HG02759 (cell line): ENCODE data around the gene OR6K3.
"Not testable (repeated sequence)": the region's sequence is repeated elsewhere in the genome, so short reads cannot be mapped to it uniquely, and the experiment has no call there.

Experiments used
- ATAC-seq: cut with Tn5 transposase; IDR thresholded peaks from one replicate; pipeline ENCODE4 v1.9.1; 2021; ENCODE audit warnings: mild to moderate bottlenecking, moderate library complexity; ENCODE audit not compliant: unreplicated experiment

Gene OR6K3, protein sequence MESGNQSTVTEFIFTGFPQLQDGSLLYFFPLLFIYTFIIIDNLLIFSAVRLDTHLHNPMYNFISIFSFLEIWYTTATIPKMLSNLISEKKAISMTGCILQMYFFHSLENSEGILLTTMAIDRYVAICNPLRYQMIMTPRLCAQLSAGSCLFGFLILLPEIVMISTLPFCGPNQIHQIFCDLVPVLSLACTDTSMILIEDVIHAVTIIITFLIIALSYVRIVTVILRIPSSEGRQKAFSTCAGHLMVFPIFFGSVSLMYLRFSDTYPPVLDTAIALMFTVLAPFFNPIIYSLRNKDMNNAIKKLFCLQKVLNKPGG

DNA sequence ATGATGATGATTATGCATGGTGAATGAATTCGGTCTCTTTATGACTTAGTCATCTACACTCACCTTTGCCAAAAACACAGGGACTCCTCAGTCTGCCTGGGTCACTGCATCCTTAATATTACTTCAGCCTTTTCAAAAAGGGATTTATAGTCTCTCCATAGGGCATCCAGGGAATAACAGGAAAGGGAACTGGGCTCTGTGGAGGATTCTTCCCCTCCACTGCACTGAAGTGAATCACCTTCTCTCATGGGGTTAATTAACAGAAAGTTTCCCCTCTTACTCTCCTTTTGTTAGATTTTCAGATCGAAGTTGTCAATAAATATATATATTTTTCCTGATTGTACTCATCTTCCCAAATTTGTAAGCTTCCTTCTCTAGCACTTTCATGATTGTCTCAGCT is at the start of gene OR6K3:
OR6K3 (minus strand) TSS at position 101 of the 400 bp plus-strand sequence. CDS start 2,605 bp downstream, outside the sequence.
- ATAC-seq, result no peak

DNA sequence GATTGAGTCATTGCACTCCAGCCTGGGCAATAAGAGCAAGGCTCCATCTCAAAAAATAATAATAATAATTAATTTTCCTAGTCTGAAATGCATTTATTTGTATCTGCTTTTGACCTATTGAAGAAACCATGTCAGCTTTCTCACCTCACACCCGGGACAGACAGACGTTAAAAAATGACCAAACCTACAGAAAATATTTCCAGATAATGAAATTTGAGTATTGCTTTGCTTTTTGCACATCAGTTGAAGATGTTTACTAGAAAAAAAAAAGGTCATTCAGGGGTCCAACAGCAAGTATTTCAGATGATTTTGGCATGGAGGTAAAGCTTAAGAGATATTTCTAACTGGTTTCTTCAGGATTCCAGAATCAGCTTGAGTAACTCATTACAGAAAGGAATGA is 33.9 kb upstream of the OR6K3 start, which contains the start of gene OR6K6:
OR6K6 (plus strand) TSS at position 301 of the 400 bp plus-strand sequence. CDS start 168 bp downstream, outside the sequence.
- ATAC-seq, result no peak

DNA sequence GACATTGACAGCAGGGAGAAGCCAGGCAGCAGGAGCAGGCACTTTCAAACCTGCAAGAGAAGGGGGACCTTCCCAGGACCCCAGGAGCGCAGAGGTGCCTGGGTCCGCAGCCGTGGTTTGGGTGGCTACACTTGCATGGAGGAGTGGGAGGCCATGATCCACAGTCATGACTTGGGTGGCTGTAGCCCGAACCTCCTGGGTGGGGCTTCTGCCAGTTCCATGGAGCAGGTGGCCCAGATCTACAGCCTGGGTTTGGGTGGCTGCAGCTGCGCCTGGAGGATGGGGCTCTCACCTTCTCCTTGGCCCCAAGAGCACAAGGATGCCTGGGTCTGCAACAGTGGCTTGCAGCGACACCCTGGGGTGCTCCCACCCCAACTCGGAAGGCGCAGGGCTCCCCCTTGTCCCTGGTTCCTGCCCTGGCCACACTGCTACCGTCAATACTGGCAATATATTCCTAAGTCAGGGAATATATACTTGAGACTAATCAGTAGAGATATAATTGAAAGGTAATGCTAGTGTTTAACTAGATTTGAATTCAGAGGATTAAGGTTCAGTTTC is 31.7 kb upstream of the OR6K3 start:
- ATAC-seq, result no peak

DNA sequence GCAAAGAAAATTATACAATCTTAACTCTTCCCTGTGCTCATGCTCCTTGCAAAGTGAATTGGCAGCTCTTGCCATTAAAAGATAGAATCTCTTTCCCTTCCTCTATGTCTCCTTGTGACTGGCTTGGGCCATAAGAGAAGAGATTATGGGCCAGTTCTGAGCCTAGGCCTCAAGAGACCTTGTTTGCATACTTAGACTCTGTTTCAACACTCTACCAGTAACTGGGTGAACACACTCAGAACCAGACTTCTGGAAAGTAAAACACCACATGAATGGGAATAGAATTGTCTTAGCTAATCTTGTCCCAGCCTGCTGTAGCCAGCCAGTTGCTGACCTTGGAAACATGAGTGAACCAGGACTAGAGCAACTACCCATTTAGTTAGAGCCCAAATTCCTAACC is 15.3 kb upstream of the OR6K3 start:
- no peak for ATAC-seq

DNA sequence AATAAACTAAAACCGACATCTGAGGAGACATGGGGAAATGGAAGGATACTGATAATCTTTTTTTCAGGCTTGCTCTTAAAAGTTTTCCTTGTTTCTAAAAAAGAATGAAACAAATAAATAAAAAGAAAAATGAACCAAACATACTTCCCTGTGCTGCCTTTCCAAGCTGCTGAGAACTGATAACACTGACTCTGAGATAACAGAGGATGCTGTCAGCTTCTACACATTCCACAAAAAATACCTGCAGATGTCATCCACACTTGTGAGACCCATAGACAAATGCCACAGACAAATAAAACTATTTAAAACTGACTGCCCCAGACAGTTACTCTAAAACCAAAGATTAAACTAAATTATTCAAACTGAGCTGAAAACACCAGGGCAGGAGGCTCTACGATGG is 12.0 kb upstream of the OR6K3 start:
- no peak for ATAC-seq

DNA sequence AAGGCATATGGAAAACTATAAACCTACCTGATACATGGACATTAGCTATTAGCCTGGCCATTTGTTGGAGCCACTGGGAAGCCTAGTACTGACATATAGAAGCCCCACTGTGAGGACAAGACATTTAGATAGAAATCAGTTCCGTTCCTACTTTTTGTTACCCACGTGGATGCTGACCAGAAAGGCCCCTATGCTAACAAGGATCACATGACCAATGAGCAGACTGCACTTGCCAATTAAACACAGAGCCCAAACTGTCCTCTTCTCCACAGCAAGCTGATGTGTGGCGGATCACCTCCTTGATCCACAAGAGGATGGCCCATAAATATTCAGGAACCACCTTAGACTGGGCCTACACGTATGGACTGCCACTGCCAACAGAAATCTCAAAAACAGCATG is 11.2 kb upstream of the OR6K3 start:
- no peak for ATAC-seq

DNA sequence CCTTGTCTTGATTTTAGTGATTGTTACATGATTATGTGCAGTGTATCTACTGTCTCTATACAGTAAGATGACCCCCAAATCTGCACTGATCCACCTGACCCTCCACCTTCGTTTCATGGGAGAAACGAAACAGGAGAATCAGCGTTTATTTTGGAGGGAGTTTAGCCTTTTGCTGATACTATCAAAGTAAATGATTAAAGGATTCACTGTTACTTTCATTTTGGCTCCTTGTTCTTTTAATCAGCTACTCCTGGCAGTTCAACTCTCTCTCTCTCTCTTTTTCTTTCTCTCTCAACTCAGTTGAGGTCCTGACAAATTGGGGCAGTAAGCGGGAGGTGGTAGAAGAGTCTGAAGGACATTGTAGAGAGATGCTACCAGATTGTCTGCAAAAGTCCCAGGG is 9.9 kb upstream of the OR6K3 start:
- ATAC-seq, result no peak

DNA sequence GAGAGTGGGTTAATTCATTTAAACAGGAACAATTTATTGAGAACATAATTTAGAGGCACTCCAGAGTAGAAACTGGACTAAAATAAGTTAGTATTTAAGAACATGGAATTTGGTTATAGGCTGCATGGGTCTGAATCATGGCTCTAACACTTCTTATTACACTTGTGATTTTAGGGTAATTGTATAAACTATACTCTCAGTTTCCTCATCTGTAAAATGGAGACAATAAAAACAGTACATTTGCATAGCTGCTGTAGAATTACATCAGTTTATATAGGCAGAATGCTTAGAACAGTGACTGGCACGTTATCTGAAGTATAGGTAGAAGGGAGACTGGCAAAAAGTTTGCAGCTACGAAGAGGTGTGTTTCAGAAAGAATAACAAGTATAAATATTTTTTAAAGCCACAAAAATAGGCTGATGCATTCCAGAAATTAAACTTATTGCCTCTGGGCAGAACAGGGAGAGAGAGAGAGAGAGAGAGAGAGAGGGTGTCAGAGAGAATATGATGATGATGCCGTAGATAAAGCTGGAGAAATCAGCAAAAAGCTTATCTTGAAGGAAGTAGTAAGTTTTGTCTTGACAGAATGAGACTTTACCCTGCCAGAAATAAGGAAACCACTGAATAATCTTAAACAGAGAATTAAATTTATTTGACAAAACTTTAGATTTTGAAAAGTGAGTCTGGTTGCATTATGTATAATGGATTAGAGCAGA is 8.1 kb upstream of the OR6K3 start:
- ATAC-seq, result no peak

DNA sequence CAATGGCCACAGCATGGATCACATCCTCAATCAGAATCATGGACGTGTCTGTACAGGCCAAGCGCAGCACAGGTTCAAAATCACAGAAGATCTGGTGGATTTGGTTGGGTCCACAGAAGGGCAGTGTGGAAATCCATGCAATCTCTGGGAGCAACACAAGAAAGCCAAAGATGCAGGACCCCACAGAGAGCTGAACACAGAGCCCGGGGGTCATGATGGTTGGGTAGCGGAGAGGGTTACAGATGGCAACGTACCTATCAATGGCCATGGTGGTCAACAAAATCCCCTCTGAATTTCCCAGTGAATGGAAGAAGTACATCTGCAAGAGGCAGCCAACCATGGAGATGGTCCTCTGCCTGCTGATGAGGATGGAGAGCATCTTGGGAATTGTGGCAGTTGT is 3.9 kb upstream of the OR6K3 start:
- ATAC-seq, result no peak

DNA sequence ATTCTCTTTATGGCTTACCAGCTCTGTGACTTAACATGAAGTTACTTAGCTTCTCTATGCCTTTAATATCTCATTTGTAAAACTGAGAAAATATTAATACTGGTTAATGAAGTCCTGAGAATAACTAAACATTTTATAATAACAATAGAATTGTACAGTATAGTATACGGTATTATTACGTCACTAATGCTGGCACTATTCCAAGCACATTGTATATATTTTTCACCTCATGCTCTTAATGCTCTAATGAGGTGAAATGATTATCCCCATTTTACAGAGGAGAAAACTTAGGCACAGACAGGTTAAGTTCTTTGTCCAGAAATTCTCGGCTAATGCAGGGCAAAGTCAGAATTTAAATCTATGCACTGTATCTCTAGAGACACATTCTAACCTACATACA is 856 bp downstream of the OR6K3 start:
- ATAC-seq, result no peak

DNA sequence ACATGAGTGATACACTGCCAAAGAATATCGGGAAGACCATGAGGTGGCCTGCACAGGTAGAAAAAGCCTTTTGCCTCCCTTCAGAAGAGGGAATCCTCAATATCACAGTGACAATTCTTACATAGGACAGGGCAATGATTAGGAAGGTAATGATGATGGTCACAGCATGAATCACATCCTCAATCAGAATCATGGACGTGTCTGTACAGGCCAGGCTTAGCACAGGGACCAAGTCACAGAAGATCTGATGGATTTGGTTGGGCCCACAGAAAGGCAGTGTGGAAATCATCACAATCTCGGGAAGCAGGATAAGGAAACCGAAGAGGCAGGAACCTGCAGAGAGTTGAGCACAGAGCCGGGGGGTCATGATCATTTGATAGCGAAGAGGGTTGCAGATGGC is 3.2 kb downstream of the OR6K3 start:
- no peak for ATAC-seq

DNA sequence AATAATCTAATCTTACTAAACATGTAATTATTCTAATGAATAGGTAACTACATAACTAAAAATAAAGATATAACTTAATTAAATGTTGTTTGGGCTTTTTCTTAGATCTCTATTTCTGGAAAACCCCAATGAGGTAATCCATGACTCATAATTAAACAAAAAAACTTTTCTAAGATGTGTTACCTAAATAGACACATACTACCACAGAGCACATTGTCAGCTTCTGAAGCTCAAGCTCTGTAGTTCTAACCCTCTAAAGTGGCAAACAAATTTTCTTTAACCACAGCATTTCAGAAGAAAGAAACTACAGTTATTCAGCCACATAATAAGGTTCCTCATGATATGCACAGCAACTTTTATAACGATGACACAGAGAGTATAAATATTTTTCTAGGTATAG is 4.2 kb downstream of the OR6K3 start:
- ATAC-seq, result peak; percentile 67

DNA sequence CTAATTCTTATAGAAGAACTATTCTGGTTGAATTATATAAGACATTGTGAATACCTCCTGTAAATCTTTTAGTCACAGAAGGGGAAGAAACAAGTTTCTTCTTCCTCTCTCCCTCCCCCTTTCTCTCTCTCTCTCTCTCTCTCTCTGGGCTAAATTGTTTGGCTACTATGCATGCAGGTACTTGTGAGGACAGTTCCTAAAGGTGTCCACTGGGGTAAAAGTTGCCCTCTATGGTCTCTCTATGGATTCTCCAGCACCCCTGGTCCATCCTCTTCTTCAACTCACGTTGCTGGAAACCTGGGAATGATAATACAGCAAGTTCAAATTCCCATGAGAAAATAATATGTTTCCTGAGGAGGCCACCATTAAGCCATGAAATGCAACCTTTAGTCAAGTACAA is 5.8 kb downstream of the OR6K3 start:
- ATAC-seq, result no peak

DNA sequence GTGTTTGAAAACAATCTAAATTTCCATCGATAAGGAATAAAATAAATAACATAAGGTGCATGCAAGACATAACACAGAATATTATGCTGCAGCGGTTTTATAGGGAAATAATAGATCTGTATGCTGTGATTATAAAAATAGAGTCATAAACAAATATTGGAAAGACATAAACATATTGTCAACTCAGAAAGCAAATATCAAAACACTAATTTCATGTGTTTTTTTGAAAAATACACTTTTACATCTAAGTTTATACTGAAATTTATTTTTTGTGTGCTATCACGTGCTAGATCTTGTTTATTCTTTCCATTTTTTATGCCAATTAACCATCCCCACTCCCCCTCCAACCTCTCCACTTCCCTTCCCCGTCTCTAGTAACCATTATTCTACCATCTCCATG is 9.4 kb downstream of the OR6K3 start:
- ATAC-seq, result no peak

DNA sequence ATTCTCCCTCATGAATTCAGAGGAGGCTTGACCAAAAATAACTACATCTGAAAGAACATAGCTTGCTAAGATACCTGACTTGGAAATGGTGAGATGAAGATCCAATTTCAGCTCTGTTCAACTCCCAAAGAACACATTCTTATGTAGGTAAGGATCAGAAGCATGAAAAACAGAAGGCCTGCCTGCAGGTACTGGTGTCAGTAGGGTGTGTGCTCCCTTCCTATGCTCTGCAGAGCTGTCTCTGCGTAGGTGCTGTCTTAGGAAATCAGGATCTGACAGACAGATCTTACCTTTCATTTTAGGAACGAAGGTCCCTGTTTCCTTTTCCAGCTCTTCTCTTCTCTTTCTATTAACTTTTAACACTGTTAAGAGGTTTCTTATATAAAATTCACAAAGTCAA is 14.4 kb downstream of the OR6K3 start:
- no peak for ATAC-seq

DNA sequence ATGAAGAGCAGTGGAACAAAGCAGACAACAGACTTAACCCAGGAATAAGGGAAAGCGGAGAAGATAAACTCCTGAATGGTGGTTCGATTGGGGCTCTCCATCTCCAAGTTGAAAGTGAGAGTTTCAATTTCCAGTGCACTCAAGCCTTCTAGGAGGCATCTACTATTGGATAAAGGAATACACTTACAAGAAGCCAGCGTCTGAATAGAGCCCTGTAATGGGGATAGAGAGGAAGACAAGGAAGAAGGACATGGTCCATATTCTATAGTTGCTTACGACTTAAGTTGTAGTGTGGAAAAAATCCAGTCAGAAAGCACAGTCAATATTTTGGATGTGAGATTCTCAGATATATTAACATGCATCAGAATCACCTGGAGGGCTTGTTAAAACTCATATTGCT is 20.0 kb downstream of the OR6K3 start, which contains the start of gene OR6K2:
OR6K2 (minus strand) TSS at position 101 of the 400 bp plus-strand sequence; CDS start at position 101, 0 bp downstream.
- no peak for ATAC-seq

DNA sequence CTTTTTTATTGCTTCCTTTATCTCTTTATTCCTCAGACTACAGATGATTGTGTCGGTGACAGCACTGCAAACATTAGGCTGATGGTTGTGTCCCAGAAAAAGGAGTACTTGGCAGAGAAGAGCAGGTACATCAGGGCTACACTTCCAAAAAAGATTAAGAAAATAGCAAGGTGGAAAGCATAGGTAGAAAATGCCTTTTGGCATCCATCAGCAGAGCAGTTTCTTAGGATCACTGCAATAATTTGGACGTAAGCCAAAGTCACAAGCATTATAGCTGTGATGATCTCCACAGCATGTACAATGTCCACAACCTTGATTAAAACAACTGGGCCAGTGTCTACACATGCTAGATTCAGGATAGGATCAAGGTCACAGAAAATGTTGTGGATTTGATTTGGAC is 25.9 kb downstream of the OR6K3 start:
- ATAC-seq, result no peak

DNA sequence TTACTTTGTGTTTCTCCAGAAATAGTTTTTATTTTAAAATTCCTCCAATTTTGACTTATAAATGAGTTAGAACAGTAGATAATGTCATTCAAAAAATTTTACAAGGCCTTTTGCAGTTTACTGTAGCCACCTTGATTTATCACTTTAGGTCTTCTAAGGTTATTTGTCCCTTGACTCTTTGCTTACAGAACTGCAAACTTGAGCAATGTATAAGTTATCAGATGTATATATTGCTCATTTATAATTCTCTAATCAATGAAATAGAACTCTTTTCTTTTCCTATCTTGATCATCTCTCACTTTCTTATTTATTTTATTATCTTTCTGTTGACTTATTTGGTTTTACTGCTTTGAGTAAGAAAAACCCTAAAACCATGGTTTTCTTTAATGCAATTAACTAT is 28.2 kb downstream of the OR6K3 start:
- ATAC-seq, result no peak

DNA sequence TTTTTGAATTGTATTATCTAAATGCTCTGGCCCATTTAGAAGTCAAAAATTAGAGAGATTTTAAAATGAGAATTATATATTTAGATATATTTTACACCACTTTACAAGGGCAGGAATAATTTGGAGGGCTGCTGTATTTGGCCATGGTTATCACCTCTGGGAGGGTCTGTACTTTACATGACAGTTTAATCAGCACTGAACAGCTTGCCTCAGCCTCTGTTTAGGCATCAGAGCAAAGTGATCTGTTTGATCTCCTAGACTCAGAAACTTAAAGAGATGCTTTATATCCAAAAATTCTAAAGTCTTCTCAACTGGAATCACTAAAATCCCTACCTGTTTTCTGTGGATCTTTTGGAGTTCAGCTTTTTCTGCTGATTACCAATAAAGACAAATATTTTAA is 28.6 kb downstream of the OR6K3 start:
- ATAC-seq, result no peak

DNA sequence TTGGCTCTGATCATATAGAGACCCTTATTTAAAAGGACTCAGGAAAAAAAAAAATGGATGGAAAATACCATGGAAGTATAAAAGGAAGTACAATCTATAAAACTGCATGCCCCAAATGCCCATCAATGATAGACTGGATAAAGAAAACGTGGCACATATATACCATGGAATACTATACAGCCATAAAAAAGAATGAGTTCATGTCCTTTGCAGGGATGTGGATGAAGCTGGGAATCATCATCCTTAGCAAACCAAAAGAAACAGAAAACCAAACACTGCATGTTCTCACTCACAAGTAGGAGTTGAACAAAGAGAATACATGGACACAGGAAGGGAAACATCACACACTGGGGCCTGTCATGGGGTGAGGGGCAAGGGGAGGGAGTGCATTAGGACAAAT is 29.4 kb downstream of the OR6K3 start:
- ATAC-seq, result not testable (repeated sequence)

DNA sequence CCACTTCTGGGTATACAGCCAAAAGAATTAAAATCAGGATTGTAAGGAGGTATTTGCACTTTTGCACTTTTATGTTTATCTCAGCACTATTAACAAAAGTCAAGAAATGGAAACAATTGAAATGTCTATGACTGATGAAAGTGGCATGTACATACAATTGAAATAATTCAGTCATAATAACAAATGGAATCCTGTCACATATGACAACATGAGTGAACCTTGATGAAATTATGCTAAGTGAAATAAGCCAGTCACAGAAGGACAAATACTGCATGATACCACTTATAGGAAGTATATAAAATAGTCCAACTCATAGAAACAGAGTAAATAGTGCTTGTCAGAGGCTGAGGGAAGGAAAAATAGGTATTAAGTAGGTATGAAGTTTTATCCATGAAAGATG is 30.6 kb downstream of the OR6K3 start:
- ATAC-seq, result no peak

DNA sequence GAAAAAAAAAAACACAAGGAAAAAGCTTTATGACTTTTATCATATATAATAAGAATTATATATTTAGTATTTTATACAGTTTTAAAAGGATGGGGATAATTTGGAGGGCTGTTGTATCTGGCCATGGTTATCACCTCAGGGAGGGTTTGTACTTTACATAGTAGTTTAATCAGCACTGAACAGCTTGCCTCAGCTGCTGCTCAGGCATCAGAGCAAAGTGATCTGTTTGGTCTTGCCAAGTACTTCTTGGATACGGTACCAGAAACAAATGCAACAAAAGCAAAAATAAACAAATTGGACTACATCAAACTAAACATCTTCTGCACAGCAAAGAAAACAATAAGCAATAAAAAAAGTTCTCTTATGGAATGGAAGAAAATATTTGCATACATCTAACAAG is 31.4 kb downstream of the OR6K3 start:
- ATAC-seq, result no peak
